ENCODE results near the gene TMED1. TPM values are rescaled to one million over a fixed set of nuclear protein-coding genes. Genes with fewer than 3 reads are reported as not detected.

The TMED1 gene
- total and polyA plus RNA-seq, 2 of the 13 experiments (the other 11 are each of a cell fraction or from before 2014, with no cell fraction given), result 48.3 to 51.8 TPM

GRCh38 chr19:10826231-10826630 lies 9.8 kb downstream of the TMED1 start (continued):
- no peak for TF ChIP-seq ZNF281 (CRISPR knock-in tag; IDR thresholded peaks at IDR 0.05; ENCODE audit: borderline replicate concordance)

GRCh38 chr19:10823690-10824089 lies 12.3 kb downstream of the TMED1 start:
- H3K79me2 ChIP-seq (ENCODE audit: insufficient read depth, low read length), result no peaks in the 10 kb centered on the region
- H4K20me1 ChIP-seq (ENCODE audit: insufficient read depth, low read length), result no peaks in the 10 kb centered on the region; the same call in 1 of the 2 replicates
- ATAC-seq (no peak), FAIRE-seq (no peak), DNase-seq (ENCODE audit: low spot score) (no peak)
- H3K36me3 ChIP-seq (replicated peaks in 1 of 2; ENCODE audit: control insufficient read depth in 1 of 2, insufficient read depth in 2 of 2, low read length in 2 of 2), result peaks cover 25 to 50% of the 10 kb centered on the region in 2 experiments
- BruUV-seq (replicated peaks), result no TSS peak
- no peak overlapping the region for H3K27ac ChIP-seq (ENCODE audit: extremely low read length, insufficient read depth, low read length)
- 97% methylated on average over 12 of the region's 12 CpGs for WGBS (ENCODE audit: low lambda C conversion rate)
- no peak overlapping the region for H3K4me2 ChIP-seq (ENCODE audit: low read depth, low read length)
- no peak for TF ChIP-seq ZNF550 (CRISPR knock-in tag; IDR thresholded peaks at IDR 0.05; ENCODE audit: borderline replicate concordance)
- TF ChIP-seq AKNA (CRISPR knock-in tag; IDR thresholded peaks at IDR 0.05; ENCODE audit: borderline replicate concordance), result no peak
- no peak for TF ChIP-seq NFYC (CRISPR knock-in tag; IDR thresholded peaks at IDR 0.05)
- TF ChIP-seq SIN3B (IDR thresholded peaks at IDR 0.05; ENCODE audit: low read length), result no peak
- no peak for TF ChIP-seq HDAC2 (CRISPR knock-in tag; IDR thresholded peaks at IDR 0.05)
- no peak for TF ChIP-seq ZNF160 (CRISPR knock-in tag; IDR thresholded peaks at IDR 0.05)
- TF ChIP-seq RFXAP (CRISPR knock-in tag; IDR thresholded peaks at IDR 0.05; ENCODE audit: borderline replicate concordance), result no peak
- TF ChIP-seq MAFK (conservative IDR thresholded peaks at IDR 0.05 in 1 of 2, IDR thresholded peaks at IDR 0.05 in 1 of 2; ENCODE audit: low read length in 2 of 2), result no peak
- TF ChIP-seq ZNF124 (CRISPR knock-in tag; IDR thresholded peaks at IDR 0.05), result no peak
- TF ChIP-seq HIC2 (CRISPR knock-in tag; IDR thresholded peaks at IDR 0.05; ENCODE audit: low read depth), result no peak
- TF ChIP-seq ZNF136 (CRISPR knock-in tag; IDR thresholded peaks at IDR 0.05; ENCODE audit: low read depth), result no peak
- no peaks in the 10 kb centered on the region for H3K4me1 ChIP-seq (ENCODE audit: insufficient read depth, low read length)
- H3K27me3 ChIP-seq (ENCODE audit: control insufficient read depth in 1 of 2, insufficient read depth in 2 of 2, low read length in 2 of 2), result peaks cover 0 to 2% of the 10 kb centered on the region in 2 experiments; a peak in 1 of 5 replicates
- no peak overlapping the region for H2AFZ ChIP-seq (ENCODE audit: low read length)
- no peak overlapping the region for H3K9ac ChIP-seq (ENCODE audit: insufficient read depth, low read depth, low read length)
- no peaks in the 10 kb centered on the region for H3K9me3 ChIP-seq (ENCODE audit: low read length)
- in situ Hi-C loops (cut with HindIII; ENCODE audit: extremely low pct_ligation_motif_present, low pct_unique_long_range_greater_than_20kb) (no loop called here), intact Hi-C loops (cut with micrococcal nuclease; ENCODE audit: unreplicated experiment) (no loop called here)
- POLR2A ChIA-PET, result no interaction called here
- CTCF ChIA-PET (ENCODE audit: low intra/inter-chr PET ratio, low total read pairs), result no interaction called here
- no peak overlapping the region for H3K4me3 ChIP-seq (replicated peaks in 1 of 3; ENCODE audit: insufficient read depth in 1 of 3, low read depth in 2 of 3, low read length in 3 of 3)
